IMR-90 (cell line): Measurements from ENCODE around the gene GSG1L. TPM values are rescaled to one million over a fixed set of nuclear protein-coding genes. Genes with fewer than 3 reads are reported as not detected.
A peak's percentile ranks its signal among the peaks of the same experiment; 100 is the strongest.

Experiments
- ATAC-seq: fragments of 200-7000 bp; cut with Tn5 transposase; 2 replicates; pipeline ENCODE4 v1.9.1; 2020; ENCODE audit warnings: low read depth, mild to moderate bottlenecking, moderate library complexity
- BruUV-seq: library from RNA; stranded (reverse); fragments of 400-500 nt; replicated peaks from 2 replicates; lab custom pipeline; 2021; lab: Mats Ljungman, UMichigan
- CTCF ChIA-PET: fragments of 300-600 bp; formaldehyde crosslinking; extraction: SDS; loops from one replicate; lab custom pipeline; 2021; ENCODE audit warnings: antibody characterized with exemption; lab: Yijun Ruan, JAX
- POLR2A ChIA-PET: fragments of 300-600 bp; sonication (Branson Sonifier 250); formaldehyde crosslinking; loops from one replicate; lab custom pipeline; 2022; ENCODE audit warnings: antibody characterized with exemption; ENCODE audit not compliant: unreplicated experiment; lab: Charles Lee
- DNase-seq: peaks from one replicate; pipeline ENCODE4 v3.0.0; 2013
- H2AFZ ChIP-seq: replicated peaks from 2 replicates; pipeline ENCODE3; 2013; ENCODE audit warnings: low read length, mild to moderate bottlenecking; ENCODE audit not compliant: poor library complexity
- H2AK5ac ChIP-seq: 2 replicates; pipeline ENCODE4 v1.6.1; 2013; ENCODE audit warnings: low read depth, low read length, inconsistent platforms
- H2AK9ac ChIP-seq: replicated peaks from 2 replicates; pipeline ENCODE3; 2013; ENCODE audit warnings: mild to moderate bottlenecking, low read depth, low read length, moderate library complexity; ENCODE audit not compliant: poor library complexity
- H2BK120ac ChIP-seq: 2 replicates; pipeline ENCODE4 v1.6.1; 2013; ENCODE audit warnings: low read depth, low read length, inconsistent platforms
- H2BK15ac ChIP-seq: 3 replicates; pipeline ENCODE4 v1.6.1; 2013; ENCODE audit warnings: low read depth, low read length, inconsistent platforms
- H2BK20ac ChIP-seq: 2 replicates; pipeline ENCODE4 v1.6.1; 2013; ENCODE audit warnings: low read depth, mild to moderate bottlenecking, inconsistent platforms, low read length, moderate library complexity
- H2BK5ac ChIP-seq: 2 replicates; pipeline ENCODE4 v1.6.1; 2013; ENCODE audit warnings: mild to moderate bottlenecking, low read depth, low read length, inconsistent platforms; ENCODE audit not compliant: poor library complexity, severe bottlenecking
- H3K14ac ChIP-seq: replicated peaks from 2 replicates; pipeline ENCODE4 v1.6.1; 2013; ENCODE audit warnings: low read depth, low read length, inconsistent platforms
- H3K18ac ChIP-seq: 2 replicates; pipeline ENCODE4 v1.6.1; 2013; ENCODE audit warnings: low read depth, low read length, control low read depth
- H3K23ac ChIP-seq: 2 replicates; pipeline ENCODE4 v1.6.1; 2013; ENCODE audit warnings: low read depth, low read length, inconsistent platforms
- H3K27ac ChIP-seq: 2 replicates; pipeline ENCODE4 v1.5.1; 2013; ENCODE audit warnings: mild to moderate bottlenecking, control low read depth, low read length; ENCODE audit not compliant: insufficient read depth
- H3K27me3 ChIP-seq: 2 replicates; pipeline ENCODE4 v1.6.1; 2013; ENCODE audit warnings: low read length; ENCODE audit not compliant: control insufficient read depth, insufficient read depth
- H3K36me3 ChIP-seq: 2 replicates; pipeline ENCODE4 v1.6.1; 2013; ENCODE audit warnings: low read length, mixed read lengths; ENCODE audit not compliant: control insufficient read depth, insufficient read depth
- H3K4ac ChIP-seq: 2 replicates; pipeline ENCODE4 v1.6.1; 2013; ENCODE audit warnings: low read depth, low read length, inconsistent platforms
- H3K4me1 ChIP-seq: 2 replicates; pipeline ENCODE4 v1.6.1; 2013; ENCODE audit warnings: low read length, mixed read lengths; ENCODE audit not compliant: control insufficient read depth, insufficient read depth
- H3K4me2 ChIP-seq: 2 replicates; pipeline ENCODE4 v1.6.1; 2013; ENCODE audit warnings: low read depth, mild to moderate bottlenecking, control low read depth, low read length, moderate library complexity
- H3K4me3 ChIP-seq: 2 replicates; pipeline ENCODE4 v1.5.1; 2013; ENCODE audit warnings: low read depth, mild to moderate bottlenecking, control low read depth, low read length, moderate library complexity; ENCODE audit not compliant: insufficient read depth
- H3K56ac ChIP-seq: 2 replicates; pipeline ENCODE4 v1.6.1; 2013; ENCODE audit warnings: low read length, inconsistent platforms; ENCODE audit not compliant: insufficient read depth; ENCODE audit errors: extremely low read depth
- H3K79me1 ChIP-seq, 2 experiments: 2 replicates each; pipeline ENCODE4 v1.6.1; 2013; ENCODE audit warnings: low read length in 2 of 2, inconsistent platforms in 1 of 2, low read depth in 1 of 2
- H3K9ac ChIP-seq: 2 replicates; pipeline ENCODE4 v1.6.1; 2013; ENCODE audit warnings: low read depth, low read length, control low read depth
- H3K9me1 ChIP-seq: 2 replicates; pipeline ENCODE4 v1.6.1; 2013; ENCODE audit warnings: low read length, inconsistent platforms; ENCODE audit not compliant: insufficient read depth
- H3K9me3 ChIP-seq: 2 replicates; pipeline ENCODE4 v1.6.1; 2013; ENCODE audit warnings: low read length; ENCODE audit not compliant: control insufficient read depth, insufficient read depth
- H4K20me1 ChIP-seq: 2 replicates; pipeline ENCODE4 v1.6.1; 2013; ENCODE audit warnings: low read length, inconsistent platforms; ENCODE audit not compliant: insufficient read depth
- H4K5ac ChIP-seq: 2 replicates; pipeline ENCODE4 v1.6.1; 2013; ENCODE audit warnings: mild to moderate bottlenecking, low read depth, low read length, control low read depth
- H4K8ac ChIP-seq, 2 experiments: 2 replicates each; pipeline ENCODE4 v1.6.1; 2013; ENCODE audit warnings: low read depth in 2 of 2, low read length in 2 of 2, control low read depth in 1 of 2, inconsistent platforms in 1 of 2
- H4K91ac ChIP-seq: 2 replicates; pipeline ENCODE4 v1.6.1; 2013; ENCODE audit warnings: low read depth, low read length, inconsistent platforms; ENCODE audit not compliant: insufficient read depth
- BHLHE40 ChIP-seq: fragments of 150-350 bp; IDR thresholded peaks from 2 replicates; pipeline ENCODE4 v1.6.1; 2016; ENCODE audit warnings: mild to moderate bottlenecking, low read depth, low read length
- CEBPB ChIP-seq: IDR thresholded peaks from 2 replicates; pipeline ENCODE4 v1.6.1; 2012; ENCODE audit warnings: low read depth, low read length, improper control_type of control experiment
- CTCF ChIP-seq: conservative IDR thresholded peaks from 2 replicates; pipeline ENCODE4 v1.5.1; 2012; ENCODE audit warnings: mild to moderate bottlenecking, low read depth, low read length, improper control_type of control experiment
- ELK1 ChIP-seq: fragments of 150-350 bp; IDR thresholded peaks from 2 replicates; pipeline ENCODE4 v1.6.1; 2016; ENCODE audit warnings: low read depth, mild to moderate bottlenecking, low read length, moderate library complexity, borderline replicate concordance
- FOS ChIP-seq: fragments of 150-350 bp; IDR thresholded peaks from 2 replicates; pipeline ENCODE4 v1.6.1; 2016; ENCODE audit warnings: low read depth, low read length
- MAFK ChIP-seq: IDR thresholded peaks from 2 replicates; pipeline ENCODE4 v1.6.1; 2012; ENCODE audit warnings: low read depth, low read length, improper control_type of control experiment
- MAZ ChIP-seq: IDR thresholded peaks from 2 replicates; pipeline ENCODE4 v1.6.1; 2012; ENCODE audit warnings: low read depth, mild to moderate bottlenecking, low read length, improper control_type of control experiment, moderate library complexity, borderline replicate concordance
- MXI1 ChIP-seq: IDR thresholded peaks from 2 replicates; pipeline ENCODE4 v1.6.1; 2012; ENCODE audit warnings: low read depth, mild to moderate bottlenecking, low read length, moderate library complexity, borderline replicate concordance
- NFE2L2 ChIP-seq: fragments of 150-350 bp; IDR thresholded peaks from 2 replicates; pipeline ENCODE4 v1.6.1; 2016; ENCODE audit warnings: low read depth, mild to moderate bottlenecking, low read length
- POLR2A ChIP-seq: IDR thresholded peaks from 2 replicates; pipeline ENCODE4 v1.6.1; 2012; ENCODE audit warnings: mild to moderate bottlenecking, low read depth, low read length
- RAD21 ChIP-seq: IDR thresholded peaks from 2 replicates; pipeline ENCODE4 v1.6.1; 2012; ENCODE audit warnings: low read length, improper control_type of control experiment
- RCOR1 ChIP-seq: IDR thresholded peaks from 2 replicates; pipeline ENCODE4 v1.6.1; 2012; ENCODE audit warnings: mild to moderate bottlenecking, low read length, improper control_type of control experiment; ENCODE audit not compliant: insufficient replicate concordance
- RFX5 ChIP-seq: IDR thresholded peaks from 2 replicates; pipeline ENCODE4 v1.8.0; 2012; ENCODE audit warnings: low read depth, mild to moderate bottlenecking, low read length, moderate library complexity
- SMC3 ChIP-seq: fragments of 150-350 bp; IDR thresholded peaks from 2 replicates; pipeline ENCODE4 v1.6.1; 2016; ENCODE audit warnings: low read depth, mild to moderate bottlenecking, antibody characterized with exemption, low read length, moderate library complexity
- USF2 ChIP-seq: fragments of 150-350 bp; IDR thresholded peaks from 2 replicates; pipeline ENCODE4 v1.6.1; 2017; ENCODE audit warnings: mild to moderate bottlenecking, antibody characterized with exemption, low read length, low read depth
- WGBS, 2 experiments: methylation state at CpG; one replicate each; pipeline versions ENCODE4 v1.1.5 to v1.1.7; 2013; ENCODE audit warnings: missing lambda C conversion rate in 2 of 2; ENCODE audit not compliant: insufficient read length in 1 of 2; ENCODE audit errors: extremely low coverage in 2 of 2; 5-methylcytosine and 5-hydroxymethylcytosine counted together
- dilution Hi-C: fragments of 300-500 bp; cut with HindIII; formaldehyde crosslinking; loops from one replicate; pipeline ENCODE4 v1.14.3; 2018; ENCODE audit warnings: low sequenced_read_pairs; ENCODE audit not compliant: unreplicated experiment
- in situ Hi-C: fragments of 300-500 bp; cut with MboI; formaldehyde crosslinking; loops from 3 replicates; pipeline ENCODE4 v1.14.3; 2019; ENCODE audit warnings: low sequenced_read_pairs, inconsistent platforms, mixed read lengths
- intact Hi-C: fragments of 100-400 bp; cut with micrococcal nuclease; formaldehyde crosslinking; loops from 2 replicates; pipeline ENCODE4 v1.10.0; 2022
- polyA plus RNA-seq, 3 experiments: library from polyadenylated mRNA; depleted of rRNA; stranded (reverse); fragments of >200 nt; gene quantifications; 2 replicates each; pipeline ENCODE4 v1.2.3, GENCODE V29; 2012; ENCODE audit warnings: low replicate concordance in 1 of 3
- total RNA-seq: library from RNA; depleted of rRNA; stranded (reverse); fragments of >200 nt; gene quantifications from 2 replicates; pipeline ENCODE4 v1.2.3, GENCODE V29; 2012

Gene GSG1L
- total and polyA plus RNA-seq, 2 of the 4 experiments (the other 2 are of a cell fraction) = not detected

- H2BK20ac ChIP-seq = no peak overlapping the region
- no peak overlapping the region for H2AK9ac ChIP-seq
- ChIA-PET CTCF (no interaction called here), POLR2A (no interaction called here)
- H3K4ac ChIP-seq = no peak overlapping the region
- ATAC-seq (no peak), DNase-seq (no peak)
- dilution Hi-C loops (no loop called here), intact Hi-C loops (no loop called here), in situ Hi-C loops (no loop called here)
- H3K27me3 ChIP-seq = peaks cover 8% of the 10 kb centered on the region
- no peak overlapping the region for H4K8ac ChIP-seq
- no peak overlapping the region for H3K56ac ChIP-seq
- no peak overlapping the region for H3K4me3 ChIP-seq
- H3K4me1 ChIP-seq = no peaks in the 10 kb centered on the region
- no peaks in the 10 kb centered on the region for H3K79me1 ChIP-seq
- H4K20me1 ChIP-seq = no peaks in the 10 kb centered on the region
- H3K14ac ChIP-seq = no peak overlapping the region
- no peak overlapping the region for H4K91ac ChIP-seq
- no peak overlapping the region for H2BK120ac ChIP-seq
- no peak overlapping the region for H4K5ac ChIP-seq
- no peak overlapping the region for H3K27ac ChIP-seq
- no peak overlapping the region for H3K4me2 ChIP-seq
- peak overlapping the region; percentile 11 for H2AFZ ChIP-seq
- H2AK5ac ChIP-seq = no peak overlapping the region
- no peak overlapping the region for H3K23ac ChIP-seq
- no TSS peak for BruUV-seq
- no peaks in the 10 kb centered on the region for H3K9me1 ChIP-seq
- H3K36me3 ChIP-seq = no peaks in the 10 kb centered on the region
- H3K9ac ChIP-seq = no peak overlapping the region
- no peak overlapping the region for H2BK5ac ChIP-seq
- H3K9me3 ChIP-seq = peaks cover 3% of the 10 kb centered on the region; the same call in 1 of the 2 replicates
- no peak overlapping the region for H3K18ac ChIP-seq
- WGBS, 2 experiments = 20% methylated on average over 1 of the region's 12 CpGs; no CpG with 5 or more reads in 1 of the 2 experiments
- H2BK15ac ChIP-seq = no peak overlapping the region
- TF ChIP-seq SMC3 (no peak), ELK1 (no peak), MAZ (no peak), CEBPB (no peak), RCOR1 (no peak), POLR2A (no peak), FOS (no peak), MXI1 (no peak), BHLHE40 (no peak), CTCF (no peak), MAFK (no peak), RAD21 (no peak), USF2 (no peak), RFX5 (no peak), NFE2L2 (no peak)
These were observed 237.2 kb downstream of the GSG1L start for GRCh38 chr16:27826081-27826892.
